ENCODE measurements around the gene RET. TPM values are rescaled to one million over a fixed set of nuclear protein-coding genes. Genes with fewer than 3 reads are reported as not detected.

The RET gene
- polyA plus RNA-seq, 4 donors: 15.9 to 30.3 (median 22.8) TPM

DNA sequence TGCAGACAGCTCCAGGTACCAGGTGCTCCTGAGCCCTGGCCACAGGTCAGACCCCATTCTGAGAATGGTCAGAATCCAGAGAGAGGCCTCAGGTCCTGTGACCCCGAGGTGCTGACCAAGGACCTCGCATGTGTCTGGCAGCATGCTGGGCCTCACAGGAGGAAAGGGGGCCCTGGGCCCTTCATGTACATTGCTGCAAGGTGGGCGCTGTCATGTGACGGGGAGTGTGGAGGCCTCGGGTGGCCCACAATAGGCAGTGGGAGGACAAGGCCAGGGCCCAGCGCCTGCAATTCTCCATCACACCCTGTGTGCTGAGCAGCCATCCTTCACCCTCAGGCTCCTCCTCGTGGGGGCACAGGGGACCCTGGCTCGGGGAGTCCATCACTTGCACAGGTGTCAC is 15.5 kb upstream of the RET start:
- DNase-seq (ENCODE audit: low read depth in 4 of 4, low spot score in 2 of 4): no peak

DNA sequence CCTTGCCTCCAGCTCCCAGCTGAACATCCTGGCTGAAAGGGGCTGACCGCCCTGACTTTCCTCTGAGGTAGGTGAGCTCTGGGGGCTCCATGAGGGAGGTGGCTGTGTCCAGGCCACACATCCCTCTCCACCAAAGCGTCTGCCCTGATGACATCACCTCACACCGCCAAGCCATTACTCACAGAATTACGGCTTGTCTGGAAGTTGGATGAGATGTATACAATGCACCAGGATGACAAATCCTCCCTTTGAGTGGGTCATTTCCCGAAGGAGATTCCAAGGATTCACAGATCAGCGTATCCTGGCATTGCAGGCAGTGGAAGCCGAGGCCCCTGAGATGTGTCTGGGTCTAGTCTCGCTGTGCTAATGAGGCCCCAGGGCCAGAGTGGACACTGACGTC is 15.1 kb upstream of the RET start:
- no peak for DNase-seq (ENCODE audit: low read depth in 4 of 4, low spot score in 2 of 4)

DNA sequence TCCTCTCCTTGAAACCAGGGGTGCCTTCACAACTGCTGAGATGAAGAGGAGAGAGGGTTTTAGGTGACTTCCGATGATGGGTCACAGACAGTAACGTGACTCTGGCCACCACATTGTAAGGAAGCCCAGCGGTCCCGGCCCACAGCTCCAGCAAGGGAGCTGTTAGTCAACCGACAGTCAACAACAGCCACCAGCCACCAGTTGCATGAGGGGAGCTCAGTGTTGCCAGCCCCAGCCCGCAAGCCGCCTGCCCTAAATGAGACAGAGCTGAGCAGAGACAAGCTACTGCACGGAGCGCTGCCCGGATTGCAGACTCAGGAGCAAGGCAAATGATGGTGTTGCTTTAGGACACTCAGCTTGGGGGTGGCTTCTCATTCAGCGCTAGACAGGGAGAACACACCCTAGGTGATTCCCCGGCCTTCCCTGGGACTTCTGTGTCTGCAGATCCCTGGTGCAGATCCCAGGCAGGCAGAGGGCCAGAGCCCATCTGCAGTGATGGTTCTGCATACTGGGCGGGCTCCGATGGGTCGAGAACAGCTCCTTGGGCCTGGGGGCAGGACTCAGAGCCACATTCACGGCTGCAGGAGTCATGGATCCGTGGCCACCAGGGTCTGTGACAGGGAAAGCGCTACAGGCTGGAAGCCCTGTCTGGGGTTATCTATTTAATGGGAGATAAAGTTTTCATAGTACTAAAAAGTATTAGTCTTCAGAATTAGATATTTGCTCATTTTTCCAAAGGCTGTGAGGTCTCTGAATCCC is 14.3 kb upstream of the RET start:
- DNase-seq (ENCODE audit: low read depth in 4 of 4, low spot score in 2 of 4): no peak

DNA sequence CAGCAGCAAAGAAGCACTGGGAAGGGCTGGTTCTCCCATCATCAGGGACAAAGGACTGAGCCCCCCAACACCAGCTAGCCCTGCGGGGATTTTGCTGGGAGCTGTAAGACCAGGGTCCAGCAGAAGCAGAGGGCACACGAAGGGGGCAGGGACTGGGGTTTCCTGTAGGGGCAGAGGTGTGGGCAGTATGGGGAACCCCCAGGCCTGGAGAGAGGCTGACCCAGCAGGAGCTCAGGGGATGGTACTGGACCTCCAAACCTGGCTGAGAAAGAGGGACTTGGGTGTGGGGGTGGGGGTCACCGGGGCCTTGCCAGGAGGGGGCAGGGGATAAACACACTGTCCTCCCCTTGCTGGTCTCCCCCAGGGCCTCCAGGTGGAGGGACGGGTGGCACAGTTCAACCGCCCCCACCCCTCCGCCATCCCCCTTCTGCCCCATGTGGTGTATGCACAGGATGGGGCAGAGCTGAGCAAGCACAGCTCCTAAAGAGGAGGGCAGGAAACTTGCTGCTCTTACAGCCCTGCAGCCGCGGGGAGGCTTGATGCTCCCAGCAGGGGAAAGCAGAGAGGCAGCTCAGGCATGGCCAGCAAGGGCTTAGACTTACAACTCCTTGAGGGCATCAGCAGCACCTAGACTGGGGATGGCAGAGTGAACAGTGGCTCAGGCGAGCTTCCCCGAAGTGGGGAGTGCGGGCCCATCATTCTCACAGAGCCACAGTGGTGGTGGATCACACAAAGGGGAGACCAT is 12.4 kb upstream of the RET start:
- no peak for DNase-seq (ENCODE audit: low read depth in 4 of 4, low spot score in 2 of 4)

- DNase-seq (ENCODE audit: low read depth in 4 of 4, low spot score in 2 of 4): no peak
Observed at GRCh38 chr10:43065234-43065633, 11.6 kb upstream of the RET start.

- no peak for DNase-seq (ENCODE audit: low read depth in 4 of 4, low spot score in 2 of 4)
Observed at GRCh38 chr10:43065761-43066160, 11.1 kb upstream of the RET start.

- no peak for DNase-seq (ENCODE audit: low read depth in 4 of 4, low spot score in 2 of 4)
Observed at GRCh38 chr10:43066481-43066880, 10.4 kb upstream of the RET start.

- DNase-seq (ENCODE audit: low read depth in 4 of 4, low spot score in 2 of 4): no peak
Observed at GRCh38 chr10:43067391-43068135, 9.3 kb upstream of the RET start.

DNA sequence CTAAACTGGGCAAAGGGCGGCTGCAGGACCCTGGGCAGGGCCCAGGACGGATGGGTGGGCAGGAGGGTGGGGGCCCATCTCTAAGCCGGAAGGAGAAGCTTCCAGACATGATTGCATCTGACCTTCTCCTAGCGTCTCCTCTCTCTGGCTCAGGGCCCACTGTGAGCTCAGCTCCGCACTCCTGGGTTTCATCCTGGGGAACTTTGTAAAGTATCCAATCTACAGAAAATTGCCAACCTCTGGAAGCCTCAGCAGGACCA is 8.8 kb upstream of the RET start:
- no peak for DNase-seq (ENCODE audit: low read depth in 4 of 4, low spot score in 2 of 4)

DNA sequence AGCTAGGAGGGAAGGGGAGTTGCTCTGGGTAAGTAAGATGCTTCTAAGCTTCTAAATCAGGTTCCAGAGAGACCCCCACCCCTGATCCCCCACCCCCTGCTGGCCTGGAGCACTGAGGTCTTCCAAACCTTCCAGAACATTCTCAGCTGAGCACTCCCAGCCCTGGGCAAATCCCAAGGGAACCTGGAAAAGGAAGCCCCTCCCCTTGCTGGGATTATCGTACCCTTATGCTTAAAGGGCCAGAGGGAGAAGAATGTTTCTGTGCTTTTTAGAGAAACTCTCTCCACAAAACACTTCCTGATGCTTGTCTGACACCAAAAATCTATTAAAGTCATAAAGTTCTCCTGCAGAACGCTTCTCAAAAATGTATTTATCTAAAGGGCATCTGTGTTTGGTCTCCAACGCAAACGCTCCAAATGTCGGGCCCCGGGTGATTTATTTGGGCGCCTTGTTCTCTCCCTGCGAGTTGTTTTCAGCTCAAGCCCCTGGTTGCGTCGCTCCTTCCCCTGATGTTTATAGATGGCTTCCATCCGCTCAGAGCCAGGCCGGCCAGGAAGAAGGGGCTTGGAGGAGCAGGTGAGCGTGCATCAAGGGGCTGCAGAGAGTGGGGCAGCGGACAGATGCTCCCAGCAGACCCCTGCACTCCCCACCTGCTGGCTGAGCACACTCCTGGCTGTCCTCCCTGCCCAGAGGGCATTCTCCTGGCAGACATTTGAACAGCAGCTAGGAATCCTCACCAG is 8.2 kb upstream of the RET start:
- no peak for DNase-seq (ENCODE audit: low read depth in 4 of 4, low spot score in 2 of 4)

DNA sequence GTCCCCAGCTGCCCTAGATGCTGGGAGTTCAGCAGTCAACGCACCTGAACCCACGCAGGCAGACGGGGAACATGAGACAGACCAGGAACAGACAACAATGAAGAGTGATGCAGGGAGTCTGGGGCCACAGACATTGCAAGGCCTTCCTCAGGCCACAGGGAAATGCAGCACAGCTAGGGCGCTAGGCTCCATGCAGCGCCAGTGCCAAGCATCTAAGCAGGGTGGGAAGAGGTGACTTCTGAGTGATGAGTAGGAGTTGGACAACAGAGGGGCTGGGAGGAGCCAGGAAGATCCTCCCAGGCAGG is 7.7 kb upstream of the RET start:
- no peak for DNase-seq (ENCODE audit: low read depth in 4 of 4, low spot score in 2 of 4)

- no peak for DNase-seq (ENCODE audit: low read depth in 4 of 4, low spot score in 2 of 4)
Observed at GRCh38 chr10:43069579-43069978, 7.3 kb upstream of the RET start.

GRCh38 chr10:43070121-43071085 is 6.5 kb upstream of the RET start:
- no peak for DNase-seq (ENCODE audit: low read depth in 4 of 4, low spot score in 2 of 4)

GRCh38 chr10:43071865-43072650 is 4.8 kb upstream of the RET start:
- no peak for DNase-seq (ENCODE audit: low read depth in 4 of 4, low spot score in 2 of 4)

- DNase-seq (ENCODE audit: low read depth in 4 of 4, low spot score in 2 of 4): no peak
Observed at GRCh38 chr10:43073191-43073590, 3.7 kb upstream of the RET start.

DNA sequence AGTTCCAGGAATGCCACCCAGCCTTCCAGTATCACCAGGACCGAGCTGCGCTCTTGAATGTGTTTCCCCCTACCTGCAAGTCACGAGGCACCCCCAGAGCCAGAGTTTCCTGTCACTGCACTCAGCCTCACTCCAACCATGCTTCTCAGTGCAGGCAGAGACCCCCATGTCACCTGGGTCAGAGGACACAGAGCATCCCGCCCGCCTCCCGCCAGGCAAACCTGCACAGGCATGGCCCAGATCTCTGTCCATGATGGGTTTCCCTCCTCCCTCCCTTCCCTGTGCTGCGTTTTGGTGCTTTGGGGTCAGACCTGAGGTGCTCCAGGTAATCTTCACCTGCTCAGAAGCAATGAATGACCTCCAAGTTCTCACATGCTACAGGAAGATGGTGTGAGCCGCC is 3.1 kb upstream of the RET start:
- DNase-seq (ENCODE audit: low read depth in 4 of 4, low spot score in 2 of 4): no peak

DNA sequence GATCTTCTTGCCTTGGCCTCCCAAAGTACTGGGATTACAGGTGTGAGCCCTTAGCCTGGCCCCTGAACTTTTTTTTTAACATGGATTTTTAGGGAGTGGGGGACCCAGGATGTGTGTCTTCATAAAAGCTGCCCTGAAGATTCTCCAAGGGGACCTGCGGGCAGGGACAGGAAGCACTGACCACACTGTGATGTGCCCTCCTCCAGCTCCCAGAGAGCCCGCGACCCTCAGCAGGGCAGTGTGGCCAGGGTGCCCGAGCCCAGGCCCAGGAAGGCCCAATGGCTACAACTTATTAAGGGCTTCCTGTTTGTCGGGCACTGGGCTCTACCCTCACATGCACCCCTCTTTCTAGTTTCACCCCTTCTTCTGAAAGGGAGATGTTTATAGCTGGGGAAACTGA is 2.5 kb upstream of the RET start:
- DNase-seq (ENCODE audit: low read depth in 4 of 4, low spot score in 2 of 4): no peak

DNA sequence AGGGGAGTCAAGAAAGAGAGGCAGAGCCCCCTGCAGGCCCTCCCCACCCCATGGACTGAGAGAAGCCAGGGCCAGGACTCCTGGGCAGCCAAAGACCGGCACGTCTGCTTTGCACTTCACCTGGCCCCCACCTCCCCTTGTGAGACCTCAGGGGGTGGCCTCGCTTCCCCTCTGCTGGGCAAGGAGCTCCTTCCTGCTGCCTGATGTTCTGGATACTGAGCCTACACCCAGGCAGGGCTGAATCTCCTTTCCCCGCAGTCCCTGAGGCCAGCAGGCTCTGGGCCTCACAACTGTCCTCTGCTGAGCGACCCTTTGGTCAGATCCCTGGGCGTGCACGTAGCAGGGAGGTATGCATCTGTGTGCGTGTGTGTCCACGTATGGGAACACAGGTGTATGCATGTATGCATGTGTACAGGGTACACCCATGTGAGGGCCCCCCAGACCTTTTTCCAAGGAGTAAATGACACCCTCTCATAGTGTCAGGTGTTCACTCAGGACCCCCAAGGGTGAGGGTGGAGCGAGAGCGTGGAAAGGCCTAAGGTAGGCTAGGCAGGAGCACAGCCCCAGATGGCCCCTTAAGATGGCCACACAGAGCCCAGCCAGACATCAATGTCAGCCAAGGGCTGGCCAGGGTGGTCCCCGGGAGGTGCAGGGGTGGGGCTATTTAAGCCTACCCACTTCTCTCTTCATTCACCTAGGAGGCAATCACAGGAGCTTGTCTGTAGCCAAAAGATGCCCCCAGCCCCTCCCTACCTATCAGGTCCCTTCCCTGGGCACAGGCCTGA is 1.9 kb upstream of the RET start:
- DNase-seq (ENCODE audit: low read depth in 4 of 4, low spot score in 2 of 4): no peak

GRCh38 chr10:43075612-43076003 is 1.3 kb upstream of the RET start:
- DNase-seq (ENCODE audit: low read depth in 4 of 4, low spot score in 2 of 4): no peak

Data from left renal cortex interstitium (tissue), 4 donors.